Endothelial cell of umbilical vein (primary cell): ENCODE results near the gene MRPS16. TPM values are rescaled to one million over a fixed set of nuclear protein-coding genes. Genes with fewer than 3 reads are reported as not detected.

ENCODE experiments used
- BruUV-seq: library from RNA; stranded (reverse); fragments of 400-500 nt; replicated peaks from 2 replicates; lab custom pipeline; 2021; lab: Mats Ljungman, UMichigan
- CTCF ChIA-PET: fragments of 300-600, 350-600 bp; sonication (Branson Sonifier 250); formaldehyde crosslinking; loops from one replicate; lab custom pipeline; 2021; ENCODE audit warnings: antibody characterized with exemption, inconsistent platforms; lab: Charles Lee
- POLR2A ChIA-PET: fragments of 300-600, 350-600 bp; sonication (Branson Sonifier 250); formaldehyde crosslinking; loops from one replicate; lab custom pipeline; 2021; ENCODE audit warnings: antibody characterized with exemption, inconsistent platforms; lab: Charles Lee
- DNase-seq: peaks from one replicate; pipeline ENCODE4 v3.0.0-alpha.2; 2011; ENCODE audit warnings: low read depth, low spot score
- FAIRE-seq: peaks from 2 replicates; lab custom pipeline; 2011; peaks lifted over from hg19 to GRCh38; lab: Jason Lieb, UNC
- H2AFZ ChIP-seq: 2 replicates; pipeline ENCODE4 v1.6.0; 2012; ENCODE audit warnings: low read depth, low read length, control low read depth, inconsistent platforms
- H3K27ac ChIP-seq: 2 replicates; pipeline ENCODE4 v1.5.1; 2011; ENCODE audit warnings: low read depth, mild to moderate bottlenecking, control low read depth, low read length, moderate library complexity; ENCODE audit not compliant: insufficient read depth
- H3K27me3 ChIP-seq, 2 experiments: 2 replicates each; pipeline versions ENCODE4 v1.6.0 to v1.6.1; 2011; ENCODE audit warnings: low read length in 2 of 2, mixed read lengths in 1 of 2; ENCODE audit not compliant: control insufficient read depth in 2 of 2, insufficient read depth in 2 of 2
- H3K36me3 ChIP-seq, 2 experiments: 2 replicates in 1 of 2; 3 replicates in 1 of 2; pipeline ENCODE4 v1.5.1; 2011; ENCODE audit warnings: low read length in 2 of 2, mild to moderate bottlenecking in 1 of 2, moderate library complexity in 1 of 2; ENCODE audit not compliant: control insufficient read depth in 2 of 2, insufficient read depth in 2 of 2; ENCODE audit errors: extremely low read depth in 1 of 2
- H3K4me1 ChIP-seq: 3 replicates; pipeline ENCODE4 v1.5.1; 2011; ENCODE audit warnings: mild to moderate bottlenecking, low read length; ENCODE audit not compliant: control insufficient read depth, insufficient read depth; ENCODE audit errors: extremely low read depth
- H3K4me2 ChIP-seq: 2 replicates; pipeline ENCODE4 v1.6.1; 2011; ENCODE audit warnings: low read length, control low read depth, mixed read lengths; ENCODE audit not compliant: insufficient read depth
- H3K4me3 ChIP-seq, 3 experiments: fragments of 200-600 bp in 1 of 3; sonication (generic), shearing (Covaris generic) in 1 of 3; replicated peaks in 1 of 3; 2 replicates each; pipeline ENCODE4 v1.5.1; 2011 to 2016; ENCODE audit warnings: control low read depth in 3 of 3, low read length in 3 of 3, mild to moderate bottlenecking in 2 of 3, inconsistent platforms in 1 of 3, low read depth in 1 of 3, moderate library complexity in 1 of 3; ENCODE audit not compliant: insufficient read depth in 1 of 3
- H3K79me2 ChIP-seq: 2 replicates; pipeline ENCODE4 v1.6.0; 2012; ENCODE audit warnings: low read length, inconsistent platforms; ENCODE audit not compliant: control insufficient read depth, insufficient read depth
- H3K9ac ChIP-seq: replicated peaks from 2 replicates; pipeline ENCODE3; 2011; ENCODE audit warnings: low read length, control low read depth; ENCODE audit not compliant: insufficient read depth; ENCODE audit errors: extremely low read depth
- H3K9me1 ChIP-seq: replicated peaks from 3 replicates; pipeline ENCODE4 v1.6.0; 2011; ENCODE audit warnings: mild to moderate bottlenecking, low read length; ENCODE audit not compliant: control insufficient read depth, insufficient read depth; ENCODE audit errors: extremely low read depth
- H3K9me3 ChIP-seq: replicated peaks from 2 replicates; pipeline ENCODE4 v1.5.1; 2012; ENCODE audit warnings: low read length, inconsistent platforms; ENCODE audit not compliant: control insufficient read depth, insufficient read depth
- H4K20me1 ChIP-seq: replicated peaks from 2 replicates; pipeline ENCODE3; 2011; ENCODE audit warnings: mild to moderate bottlenecking, low read length; ENCODE audit not compliant: control insufficient read depth, insufficient read depth; ENCODE audit errors: extremely low read depth
- EZH2 ChIP-seq: IDR thresholded peaks from 2 replicates; pipeline ENCODE4 v1.6.1; 2012; ENCODE audit warnings: borderline replicate concordance, low read depth, mild to moderate bottlenecking, moderate library complexity, low read length, inconsistent platforms; ENCODE audit not compliant: severe bottlenecking
- FOS ChIP-seq: IDR thresholded peaks from 2 replicates; pipeline ENCODE4 v1.6.1; 2011; ENCODE audit warnings: mild to moderate bottlenecking, low read length, moderate library complexity, borderline replicate concordance; ENCODE audit not compliant: insufficient read depth
- GATA2 ChIP-seq: IDR thresholded peaks from 2 replicates; pipeline ENCODE4 v1.7.0; 2011; ENCODE audit warnings: low read depth, mild to moderate bottlenecking, moderate library complexity, mixed read lengths, low read length; ENCODE audit not compliant: insufficient read length, insufficient read depth
- JUN ChIP-seq: IDR thresholded peaks from 2 replicates; pipeline ENCODE4 v1.6.1; 2011; ENCODE audit warnings: borderline replicate concordance, low read depth; ENCODE audit not compliant: insufficient read length, insufficient read depth
- MYC ChIP-seq: IDR thresholded peaks from one replicate; pipeline ENCODE4 v1.6.1; 2011; ENCODE audit warnings: mild to moderate bottlenecking, low read depth, low read length
- POLR2A ChIP-seq: IDR thresholded peaks from 2 replicates; pipeline ENCODE4 v1.6.1; 2012; ENCODE audit warnings: low read depth, mild to moderate bottlenecking, control low read depth, low read length
- POLR2AphosphoS5 ChIP-seq: IDR thresholded peaks from 2 replicates; pipeline ENCODE4 v1.6.1; 2012; ENCODE audit warnings: low read depth, mild to moderate bottlenecking, control low read depth, low read length, moderate library complexity; ENCODE audit not compliant: insufficient read depth
- dilution Hi-C: fragments of 300-500 bp; cut with MboI; formaldehyde crosslinking; loops from one replicate; pipeline ENCODE4 v1.15.0; 2019; ENCODE audit warnings: low sequenced_read_pairs; ENCODE audit not compliant: extremely low pct_ligation_motif_present
- intact Hi-C: fragments of 100-400 bp; cut with micrococcal nuclease; formaldehyde crosslinking; loops from one replicate; pipeline ENCODE4 v1.10.0; 2022
- polyA plus RNA-seq, 4 experiments: library from polyadenylated mRNA; depleted of rRNA in 3 of 4; stranded (reverse) in 3 of 4; unstranded in 1 of 4; fragments of >200 nt; gene quantifications; 2 replicates each; pipeline versions ENCODE4 v1.2.1 to v1.2.3, GENCODE V29; 2011 to 2012; ENCODE audit warnings: missing spikeins in 1 of 4
- total RNA-seq: library from RNA; stranded (reverse); gene quantifications from 2 replicates; pipeline ENCODE4 v1.2.3, GENCODE V29; 2021
- TF ChIP-seq, protein P1 (sequence below), 2 donors: IDR thresholded peaks; 1 replicate in 1 of 2; 2 replicates in 1 of 2; pipeline ENCODE4 v1.5.1; 2011; ENCODE audit warnings: low read length in 2 of 2, mild to moderate bottlenecking in 2 of 2, moderate library complexity in 2 of 2, control low read depth in 1 of 2, inconsistent platforms in 1 of 2, low read depth in 1 of 2; ENCODE audit not compliant: insufficient read depth in 1 of 2; ENCODE audit errors: extremely low read depth in 1 of 2
- TF ChIP-seq, protein P2 (sequence below): IDR thresholded peaks from 2 replicates; pipeline ENCODE4 v1.6.1; 2011; ENCODE audit not compliant: insufficient read depth, insufficient read length

Gene MRPS16
- total and polyA plus RNA-seq, 2 donors (not counting 3 experiments of a cell fraction or from before 2014, with no cell fraction given), result 86.0 to 161 TPM

DNA sequence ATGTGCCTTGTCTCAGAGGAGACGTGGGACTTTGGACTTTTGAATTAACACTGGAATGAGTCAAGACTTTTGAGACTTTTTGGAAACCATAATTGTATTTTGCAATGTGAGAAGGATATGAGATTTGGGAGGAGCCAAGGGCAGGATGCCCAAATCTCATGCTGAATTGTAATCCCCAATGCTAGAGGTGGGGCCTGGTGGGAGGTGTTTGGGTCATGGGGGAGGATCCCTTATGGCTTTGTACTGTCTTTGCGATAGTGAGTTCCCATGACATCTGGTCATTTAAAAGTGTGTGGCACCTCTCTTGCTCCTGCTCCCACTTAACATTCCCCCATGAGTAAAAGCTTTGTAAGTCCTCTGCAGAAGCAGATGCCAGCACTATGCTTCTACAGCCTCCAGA lies 44.6 kb downstream of the MRPS16 start:
- ChIA-PET CTCF (interaction anchor here (2.0 kb wide), 1 partner anchor 11 kb away, joined by 6 read pairs; no protein-coding TSS in a partner anchor), POLR2A (no interaction called here)
- Histone ChIP-seq H4K20me1 (no peaks in the 10 kb centered on the region), H3K36me3 (peaks cover 0 to 2% of the 10 kb centered on the region in 2 experiments), H3K9me3 (no peaks in the 10 kb centered on the region), H3K9me1 (no peaks in the 10 kb centered on the region), H3K27me3 (no peaks in the 10 kb centered on the region), H3K9ac (no peak overlapping the region), H3K4me2 (no peak overlapping the region), H3K79me2 (no peaks in the 10 kb centered on the region), H3K27ac (no peak overlapping the region), H2AFZ (no peak overlapping the region), H3K4me3 (no peak overlapping the region), H3K4me1 (no peaks in the 10 kb centered on the region)
- FAIRE-seq, result no peak
- dilution Hi-C loops (no loop called here), intact Hi-C loops (no loop called here)
- DNase-seq, result no peak
- TF ChIP-seq FOS (no peak), JUN (no peak), MYC (no peak), GATA2 (no peak), POLR2A (no peak), EZH2 (no peak), POLR2AphosphoS5 (no peak)
- TF ChIP-seq, protein P1, sequence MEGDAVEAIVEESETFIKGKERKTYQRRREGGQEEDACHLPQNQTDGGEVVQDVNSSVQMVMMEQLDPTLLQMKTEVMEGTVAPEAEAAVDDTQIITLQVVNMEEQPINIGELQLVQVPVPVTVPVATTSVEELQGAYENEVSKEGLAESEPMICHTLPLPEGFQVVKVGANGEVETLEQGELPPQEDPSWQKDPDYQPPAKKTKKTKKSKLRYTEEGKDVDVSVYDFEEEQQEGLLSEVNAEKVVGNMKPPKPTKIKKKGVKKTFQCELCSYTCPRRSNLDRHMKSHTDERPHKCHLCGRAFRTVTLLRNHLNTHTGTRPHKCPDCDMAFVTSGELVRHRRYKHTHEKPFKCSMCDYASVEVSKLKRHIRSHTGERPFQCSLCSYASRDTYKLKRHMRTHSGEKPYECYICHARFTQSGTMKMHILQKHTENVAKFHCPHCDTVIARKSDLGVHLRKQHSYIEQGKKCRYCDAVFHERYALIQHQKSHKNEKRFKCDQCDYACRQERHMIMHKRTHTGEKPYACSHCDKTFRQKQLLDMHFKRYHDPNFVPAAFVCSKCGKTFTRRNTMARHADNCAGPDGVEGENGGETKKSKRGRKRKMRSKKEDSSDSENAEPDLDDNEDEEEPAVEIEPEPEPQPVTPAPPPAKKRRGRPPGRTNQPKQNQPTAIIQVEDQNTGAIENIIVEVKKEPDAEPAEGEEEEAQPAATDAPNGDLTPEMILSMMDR (IDR thresholded peaks at IDR 0.05; ENCODE audit: extremely low read depth in 1 of 2, insufficient read depth in 1 of 2, low read depth in 1 of 2, low read length in 2 of 2), result no peak
- TF ChIP-seq, protein P2, sequence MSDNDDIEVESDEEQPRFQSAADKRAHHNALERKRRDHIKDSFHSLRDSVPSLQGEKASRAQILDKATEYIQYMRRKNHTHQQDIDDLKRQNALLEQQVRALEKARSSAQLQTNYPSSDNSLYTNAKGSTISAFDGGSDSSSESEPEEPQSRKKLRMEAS, result no peak
- BruUV-seq, result no TSS peak
